HepG2 (cell line): ENCODE data around the gene USP20. TPM values are rescaled to one million over a fixed set of nuclear protein-coding genes. Genes with fewer than 3 reads are reported as not detected.

Experiments used
- ARID2 ChIP-seq: sonication (generic); formaldehyde crosslinking; IDR thresholded peaks from 2 replicates; pipeline ENCODE4 v1.8.1; 2022; ENCODE audit warnings: mild to moderate bottlenecking, missing genetic modification reagents, borderline replicate concordance
- GMEB2 ChIP-seq: IDR thresholded peaks from 2 replicates; pipeline ENCODE4 v1.6.1; 2016; ENCODE audit warnings: missing biosample characterization, missing genetic modification reagents, low read depth
- IKZF4 ChIP-seq: sonication (generic); formaldehyde crosslinking; IDR thresholded peaks from 2 replicates; pipeline ENCODE4 v1.5.1; 2020; ENCODE audit warnings: borderline replicate concordance, mild to moderate bottlenecking, low read depth, missing genetic modification reagents; ENCODE audit errors: not compliant biosample characterization
- MED1 ChIP-seq: sonication (generic); formaldehyde crosslinking; IDR thresholded peaks from 2 replicates; pipeline ENCODE4 v1.4.0; 2020; ENCODE audit warnings: missing genetic modification reagents
- MIXL1 ChIP-seq: IDR thresholded peaks from 2 replicates; pipeline ENCODE4 v1.6.1; 2016
- MXD1 ChIP-seq: sonication (generic); formaldehyde crosslinking; IDR thresholded peaks from 2 replicates; pipeline ENCODE4 v1.4.0; 2020; ENCODE audit warnings: mild to moderate bottlenecking, missing genetic modification reagents
- NFKBIZ ChIP-seq: IDR thresholded peaks from 2 replicates; pipeline ENCODE4 v1.6.1; 2018; ENCODE audit warnings: missing genetic modification reagents, missing compliant biosample characterization
- PHF8 ChIP-seq: sonication (generic); formaldehyde crosslinking; IDR thresholded peaks from 2 replicates; pipeline ENCODE4 v1.5.0; 2020; ENCODE audit warnings: missing genetic modification reagents
- STAG1 ChIP-seq: sonication (generic); formaldehyde crosslinking; IDR thresholded peaks from 2 replicates; pipeline ENCODE4 v1.4.0; 2020; ENCODE audit warnings: missing genetic modification reagents
- TOE1 ChIP-seq: sonication (generic); formaldehyde crosslinking; IDR thresholded peaks from 2 replicates; pipeline ENCODE4 v1.4.0; 2020; ENCODE audit warnings: mild to moderate bottlenecking, missing genetic modification reagents
- ZBTB3 ChIP-seq: sonication (generic); formaldehyde crosslinking; IDR thresholded peaks from 2 replicates; pipeline ENCODE4 v1.4.0; 2020; ENCODE audit warnings: low read depth, mild to moderate bottlenecking, moderate library complexity, missing genetic modification reagents, borderline replicate concordance
- ZBTB40 ChIP-seq, 2 experiments: fragments of 450-650 bp in 1 of 2; sonication (generic) in 1 of 2; formaldehyde crosslinking in 1 of 2; IDR thresholded peaks; 2 replicates each; pipeline versions ENCODE4 v1.6.1 to v1.8.0; 2016 to 2022; ENCODE audit warnings: antibody characterized with exemption in 1 of 2, mild to moderate bottlenecking in 1 of 2, missing genetic modification reagents in 1 of 2
- ZFP90 ChIP-seq: sonication (generic); formaldehyde crosslinking; IDR thresholded peaks from 2 replicates; pipeline ENCODE4 v1.8.0; 2022; ENCODE audit warnings: missing genetic modification reagents, mild to moderate bottlenecking, inconsistent platforms, borderline replicate concordance
- ZMYM3 ChIP-seq: sonication (generic); formaldehyde crosslinking; IDR thresholded peaks from 2 replicates; pipeline ENCODE4 v1.5.1; 2020; ENCODE audit warnings: mild to moderate bottlenecking, missing genetic modification reagents
- ZNF230 ChIP-seq: sonication (generic); formaldehyde crosslinking; IDR thresholded peaks from 2 replicates; pipeline ENCODE4 v1.4.0; 2020; ENCODE audit warnings: mild to moderate bottlenecking, missing genetic modification reagents
- ZNF691 ChIP-seq: sonication (generic); formaldehyde crosslinking; IDR thresholded peaks from 2 replicates; pipeline ENCODE4 v1.4.0; 2020; ENCODE audit warnings: missing genetic modification reagents, low read depth, mild to moderate bottlenecking, borderline replicate concordance
- ZSCAN25 ChIP-seq: sonication (generic); formaldehyde crosslinking; IDR thresholded peaks from 2 replicates; pipeline ENCODE4 v1.8.0; 2022; ENCODE audit warnings: mild to moderate bottlenecking, missing genetic modification reagents
- polyA plus RNA-seq, 8 experiments: library from polyadenylated mRNA; depleted of rRNA in 3 of 8; stranded (reverse) in 7 of 8; unstranded in 1 of 8; fragments of >200 nt; fragmentation: Illumina TruSeq in 4 of 8; extraction: Trizol in 4 of 8; gene quantifications; 2 replicates each; pipeline versions ENCODE4 v1.2.1 to v1.2.3, GENCODE V29; 2011 to 2016; ENCODE audit warnings: low read depth in 4 of 8, missing spikeins in 1 of 8, mixed read lengths in 1 of 8; ENCODE audit not compliant: insufficient read depth in 1 of 8
- total RNA-seq, 5 experiments: library from RNA; depleted of rRNA; stranded (reverse); fragments of >200 nt; fragmentation: Illumina TruSeq; extraction: Trizol; gene quantifications; 2 replicates each; pipeline ENCODE4 v1.2.3, GENCODE V29; 2016; ENCODE audit warnings: low read depth in 1 of 5

USP20 gene
- total and polyA plus RNA-seq, 2 of the 13 experiments (the other 11 are each of a cell fraction or from before 2014, with no cell fraction given), result 4.4 to 5.9 TPM

- TF ChIP-seq GMEB2 (CRISPR knock-in tag), result peak; percentile 70; the same call in 1 of the 2 replicates
- peak; percentile 18; the same call in 1 of the 2 replicates for TF ChIP-seq STAG1 (CRISPR knock-in tag)
- TF ChIP-seq MIXL1 (CRISPR knock-in tag), result no peak
- no peak for TF ChIP-seq ZMYM3 (CRISPR knock-in tag)
- peak; percentile 12; the same call in 1 of the 2 replicates for TF ChIP-seq MXD1 (CRISPR knock-in tag)
- peak; percentile 84 for TF ChIP-seq PHF8 (CRISPR knock-in tag)
- no peak for TF ChIP-seq ZBTB3 (CRISPR knock-in tag)
- TF ChIP-seq MED1 (CRISPR knock-in tag), result peak; percentile 55; the same call in 1 of the 2 replicates
- TF ChIP-seq ZFP90 (CRISPR knock-in tag), result peak; percentile 7; the same call in 1 of the 2 replicates
- no peak for TF ChIP-seq ARID2
- TF ChIP-seq ZNF230, result 0 out of 2 replicates have a peak, but pooled peaks have one; percentile 37
- TF ChIP-seq TOE1 (CRISPR knock-in tag), result no peak
- 0 out of 2 replicates have a peak, but pooled peaks have one; percentile 23 for TF ChIP-seq ZNF691 (CRISPR knock-in tag)
- TF ChIP-seq NFKBIZ (CRISPR knock-in tag), result 0 out of 2 replicates have a peak, but pooled peaks have one; percentile 14
- TF ChIP-seq ZBTB40 (IDR thresholded peaks at IDR 0.05), result no peak
- no peak; the same call in 1 of the 2 replicates for TF ChIP-seq ZBTB40 (CRISPR knock-in tag; IDR thresholded peaks at IDR 0.05)
- TF ChIP-seq IKZF4, result peak; percentile 41
- no peak for TF ChIP-seq ZSCAN25 (CRISPR knock-in tag)
These were observed at the start of gene USP20, which contains the start of gene C9orf78 (continued) for GRCh38 chr9:129835128-129835859.
